ENCODE results near the gene SLC35B1. TPM values are rescaled to one million over a fixed set of nuclear protein-coding genes. Genes with fewer than 3 reads are reported as not detected.

Gene SLC35B1
- total RNA-seq, 1 experiment from 2014 or later, result 228 TPM

- peak in 1 of 2 experiments; percentile 38 for DNase-seq
- Histone ChIP-seq H3K9me3 (no peaks in the 10 kb centered on the region), H3K4me3 (ENCODE audit: low read depth, low read length) (no peak overlapping the region), H3K36me3 (ENCODE audit: control insufficient read depth, insufficient read depth, low read length) (no peaks in the 10 kb centered on the region), H3K4me1 (peaks cover 5% of the 10 kb centered on the region), H3K27me3 (replicated peaks; ENCODE audit: control insufficient read depth, insufficient read depth, low read length) (no peaks in the 10 kb centered on the region)
- Mint-ChIP-seq H3K27me3 (ENCODE audit: insufficient read depth, unreplicated experiment) (peaks cover 7% of the 10 kb centered on the region), H3K36me3 (ENCODE audit: insufficient read depth, unreplicated experiment) (no peaks in the 10 kb centered on the region), H3K4me1 (ENCODE audit: low read depth, unreplicated experiment) (peaks cover 15% of the 10 kb centered on the region), H3K9me3 (ENCODE audit: unreplicated experiment) (no peaks in the 10 kb centered on the region), H3K27ac (ENCODE audit: unreplicated experiment) (no peak overlapping the region), H3K4me3 (ENCODE audit: unreplicated experiment) (no peak overlapping the region)
- TF ChIP-seq, protein P1, sequence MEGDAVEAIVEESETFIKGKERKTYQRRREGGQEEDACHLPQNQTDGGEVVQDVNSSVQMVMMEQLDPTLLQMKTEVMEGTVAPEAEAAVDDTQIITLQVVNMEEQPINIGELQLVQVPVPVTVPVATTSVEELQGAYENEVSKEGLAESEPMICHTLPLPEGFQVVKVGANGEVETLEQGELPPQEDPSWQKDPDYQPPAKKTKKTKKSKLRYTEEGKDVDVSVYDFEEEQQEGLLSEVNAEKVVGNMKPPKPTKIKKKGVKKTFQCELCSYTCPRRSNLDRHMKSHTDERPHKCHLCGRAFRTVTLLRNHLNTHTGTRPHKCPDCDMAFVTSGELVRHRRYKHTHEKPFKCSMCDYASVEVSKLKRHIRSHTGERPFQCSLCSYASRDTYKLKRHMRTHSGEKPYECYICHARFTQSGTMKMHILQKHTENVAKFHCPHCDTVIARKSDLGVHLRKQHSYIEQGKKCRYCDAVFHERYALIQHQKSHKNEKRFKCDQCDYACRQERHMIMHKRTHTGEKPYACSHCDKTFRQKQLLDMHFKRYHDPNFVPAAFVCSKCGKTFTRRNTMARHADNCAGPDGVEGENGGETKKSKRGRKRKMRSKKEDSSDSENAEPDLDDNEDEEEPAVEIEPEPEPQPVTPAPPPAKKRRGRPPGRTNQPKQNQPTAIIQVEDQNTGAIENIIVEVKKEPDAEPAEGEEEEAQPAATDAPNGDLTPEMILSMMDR (IDR thresholded peaks at IDR 0.05; ENCODE audit: insufficient read depth in 1 of 2, low read depth in 1 of 2, low read length in 1 of 2, severe bottlenecking in 1 of 2, unreplicated experiment in 1 of 2), result no peak
- intact Hi-C loops (cut with micrococcal nuclease; ENCODE audit: unreplicated experiment), result no loop called here
- ChIA-PET POLR2A (no interaction called here), CTCF (interaction anchor here (0.6 to 2.5 kb wide), 9 partner anchors 17 to 168 kb away, joined by 3 to 11 read pairs (median 4); partner anchors contain the start of genes NXPH3 and SLC35B1)
- BruUV-seq (replicated peaks), result no TSS peak
These were observed 16.6 kb downstream of the SLC35B1 start for GRCh38 chr17:49691086-49691676.

DNA sequence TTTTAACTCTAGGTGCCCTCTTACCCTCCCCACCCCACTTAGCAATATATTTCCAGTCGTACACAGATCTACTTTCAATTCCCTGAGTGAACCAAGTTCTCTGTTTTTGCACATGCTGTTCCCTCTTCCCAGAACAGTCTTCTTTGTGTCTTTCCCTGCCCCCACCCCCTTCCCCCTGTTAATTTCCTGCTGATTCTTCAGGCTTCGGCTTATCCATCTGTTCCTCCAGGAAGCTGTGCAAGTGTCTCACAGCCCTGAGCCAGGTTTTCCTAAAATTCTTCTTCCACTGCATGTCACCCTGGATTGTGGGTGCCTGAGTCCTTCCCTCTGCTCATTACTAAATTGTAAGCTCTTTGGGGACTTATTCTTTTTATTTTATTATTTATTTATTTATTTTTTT is 17.5 kb downstream of the SLC35B1 start:
- Mint-ChIP-seq H3K27me3 (ENCODE audit: insufficient read depth, unreplicated experiment) (peaks cover 7% of the 10 kb centered on the region), H3K4me1 (ENCODE audit: low read depth, unreplicated experiment) (peaks cover 13% of the 10 kb centered on the region), H3K27ac (ENCODE audit: unreplicated experiment) (no peak overlapping the region), H3K9me3 (ENCODE audit: unreplicated experiment) (no peaks in the 10 kb centered on the region), H3K4me3 (ENCODE audit: unreplicated experiment) (no peak overlapping the region), H3K36me3 (ENCODE audit: insufficient read depth, unreplicated experiment) (no peaks in the 10 kb centered on the region)
- intact Hi-C loops (cut with micrococcal nuclease; ENCODE audit: unreplicated experiment), result no loop called here
- CTCF ChIA-PET, result interaction anchor here (1.2 to 2.5 kb wide), 3 partner anchors 18 to 120 kb away, joined by 3 to 11 read pairs (median 9); partner anchors contain the start of gene SLC35B1
- H3K9me3 ChIP-seq, result no peaks in the 10 kb centered on the region
- peak in 1 of 2 experiments; percentile 27 for DNase-seq
- POLR2A ChIA-PET, result interaction anchor here (0.5 kb wide), 1 partner anchor 13 kb away, joined by 3 read pairs; no protein-coding TSS in a partner anchor
- H3K36me3 ChIP-seq (ENCODE audit: control insufficient read depth, insufficient read depth, low read length), result no peaks in the 10 kb centered on the region
- peaks cover 5% of the 10 kb centered on the region for H3K4me1 ChIP-seq
- BruUV-seq (replicated peaks), result no TSS peak
- no peak overlapping the region for H3K4me3 ChIP-seq (ENCODE audit: low read depth, low read length)
- H3K27me3 ChIP-seq (replicated peaks; ENCODE audit: control insufficient read depth, insufficient read depth, low read length), result no peaks in the 10 kb centered on the region
- TF ChIP-seq, protein P1 (IDR thresholded peaks at IDR 0.05; ENCODE audit: insufficient read depth in 1 of 2, low read depth in 1 of 2, low read length in 1 of 2, severe bottlenecking in 1 of 2, unreplicated experiment in 1 of 2), result no peak

- Histone ChIP-seq H3K36me3 (ENCODE audit: control insufficient read depth, insufficient read depth, low read length) (no peaks in the 10 kb centered on the region), H3K27me3 (replicated peaks; ENCODE audit: control insufficient read depth, insufficient read depth, low read length) (no peaks in the 10 kb centered on the region), H3K9me3 (no peaks in the 10 kb centered on the region), H3K4me3 (ENCODE audit: low read depth, low read length) (no peak overlapping the region), H3K4me1 (peaks cover 5% of the 10 kb centered on the region)
- CTCF ChIA-PET, result interaction anchor here (0.7 to 1.6 kb wide), 5 partner anchors 9 to 132 kb away, joined by 3 to 10 read pairs (median 4); no protein-coding TSS in a partner anchor
- H3K36me3 Mint-ChIP-seq (ENCODE audit: insufficient read depth, unreplicated experiment), result no peaks in the 10 kb centered on the region
- TF ChIP-seq, protein P1 (IDR thresholded peaks at IDR 0.05; ENCODE audit: insufficient read depth in 1 of 2, low read depth in 1 of 2, low read length in 1 of 2, severe bottlenecking in 1 of 2, unreplicated experiment in 1 of 2), result no peak
- no peak overlapping the region for H3K4me3 Mint-ChIP-seq (ENCODE audit: unreplicated experiment)
- H3K27me3 Mint-ChIP-seq (ENCODE audit: insufficient read depth, unreplicated experiment), result peaks cover 7% of the 10 kb centered on the region
- DNase-seq, result peak in 1 of 2 experiments; percentile 21
- POLR2A ChIA-PET, result no interaction called here
- no TSS peak for BruUV-seq (replicated peaks)
- H3K27ac Mint-ChIP-seq (ENCODE audit: unreplicated experiment), result no peak overlapping the region
- peaks cover 7% of the 10 kb centered on the region for H3K4me1 Mint-ChIP-seq (ENCODE audit: low read depth, unreplicated experiment)
- H3K9me3 Mint-ChIP-seq (ENCODE audit: unreplicated experiment), result no peaks in the 10 kb centered on the region
- intact Hi-C loops (cut with micrococcal nuclease; ENCODE audit: unreplicated experiment), result no loop called here
These were observed 18.9 kb downstream of the SLC35B1 start for GRCh38 chr17:49688848-49689247.

Data from Caco-2 (cell line).